ENCODE measurements around the gene MACROH2A2. TPM values are rescaled to one million over a fixed set of nuclear protein-coding genes. Genes with fewer than 3 reads are reported as not detected.

MACROH2A2 gene
- total and polyA plus RNA-seq, 10 of the 15 experiments (the other 5 are each of a cell fraction or from before 2014, with no cell fraction given), result 0.14 to 0.24 TPM; not detected in 8

GRCh38 chr10:70132098-70133029 lies 79.7 kb downstream of the MACROH2A2 start, which contains the start of gene AIFM2 (continued):
- TF ChIP-seq YY1 (IDR thresholded peaks at IDR 0.05; ENCODE audit: low read depth, low read length) (peak; percentile 36; the same call in 1 of the 2 replicates), ESRRA (IDR thresholded peaks at IDR 0.05; ENCODE audit: low read length) (peak; percentile 95), NFXL1 (IDR thresholded peaks at IDR 0.05; ENCODE audit: borderline replicate concordance) (no peak), USF2 (IDR thresholded peaks at IDR 0.05; ENCODE audit: borderline replicate concordance, low read depth, low read length) (no peak), MYB (IDR thresholded peaks at IDR 0.05; ENCODE audit: borderline replicate concordance, low read depth, low read length) (no peak), MAX (IDR thresholded peaks at IDR 0.05; ENCODE audit: low read depth, low read length) (0 out of 2 replicates have a peak, but pooled peaks have one; percentile 65), MLLT1 (IDR thresholded peaks at IDR 0.05) (peak; percentile 87), IKZF1 (conservative IDR thresholded peaks at IDR 0.05) (peak; percentile 90), POLR2A (IDR thresholded peaks at IDR 0.05; ENCODE audit: low read depth, low read length) (peak; percentile 88), MTA2 (IDR thresholded peaks at IDR 0.05; ENCODE audit: low read depth) (no peak), ZBED1 (IDR thresholded peaks at IDR 0.05; ENCODE audit: borderline replicate concordance) (no peak), PKNOX1 (IDR thresholded peaks at IDR 0.05) (no peak), EGR1 (IDR thresholded peaks at IDR 0.05; ENCODE audit: borderline replicate concordance in 1 of 2, low read depth in 2 of 2, low read length in 2 of 2) (no peak), BCLAF1 (IDR thresholded peaks at IDR 0.05) (no peak), IRF4 (IDR thresholded peaks at IDR 0.05; ENCODE audit: low read depth, low read length) (no peak), ZZZ3 (IDR thresholded peaks at IDR 0.05; ENCODE audit: control insufficient read depth, insufficient read length, low read depth) (no peak), BCL3 (IDR thresholded peaks at IDR 0.05; ENCODE audit: borderline replicate concordance, insufficient read depth, low read depth, low read length, poor library complexity, severe bottlenecking) (peak; percentile 39), GATAD2B (conservative IDR thresholded peaks at IDR 0.05; ENCODE audit: low read depth) (peak; percentile 96), KDM1A (IDR thresholded peaks at IDR 0.05; ENCODE audit: borderline replicate concordance) (no peak)

Measured in GM12878 (cell line).